Measurements from ENCODE around the gene CNTNAP2.

Gene CNTNAP2

DNA sequence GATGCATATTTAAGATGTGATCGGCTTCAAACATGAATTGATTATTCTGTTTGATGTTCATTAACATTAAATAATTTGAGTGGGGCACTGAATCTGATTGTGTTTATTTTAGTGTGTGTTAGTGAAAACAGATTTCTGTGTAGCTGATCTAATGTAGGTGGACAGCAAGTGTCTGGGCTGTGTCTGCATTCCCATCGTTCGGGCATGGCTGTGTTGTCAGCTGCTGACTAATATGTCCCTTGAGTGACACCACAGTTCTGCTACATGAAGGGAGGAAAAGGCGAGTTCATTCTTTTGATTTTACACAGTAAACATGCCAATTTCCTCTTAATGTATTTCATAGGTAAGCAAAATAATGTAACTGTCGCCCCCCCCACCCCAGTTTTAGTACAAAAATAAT is 203.0 kb downstream of the CNTNAP2 start:
- DNase-seq, result no peak

DNA sequence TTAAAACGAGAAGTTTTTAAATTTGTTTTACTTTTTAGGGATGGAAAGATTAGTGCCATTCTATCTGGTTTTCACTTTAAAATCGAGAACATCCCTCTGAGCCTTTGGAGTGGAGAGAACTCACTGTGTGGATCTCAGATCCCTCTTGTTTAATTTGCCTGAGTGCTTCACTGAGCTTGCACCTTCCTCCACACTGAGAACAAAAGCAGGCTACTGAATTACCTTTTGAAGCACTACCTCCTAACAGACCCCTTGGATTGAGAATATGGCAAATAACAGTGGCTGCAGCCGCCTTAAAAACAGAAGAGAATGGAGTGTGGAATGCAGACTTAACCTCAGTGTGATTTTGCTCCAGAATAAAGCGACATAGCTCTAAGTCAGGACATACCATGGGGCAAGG is 204.7 kb downstream of the CNTNAP2 start:
- no peak for DNase-seq

DNA sequence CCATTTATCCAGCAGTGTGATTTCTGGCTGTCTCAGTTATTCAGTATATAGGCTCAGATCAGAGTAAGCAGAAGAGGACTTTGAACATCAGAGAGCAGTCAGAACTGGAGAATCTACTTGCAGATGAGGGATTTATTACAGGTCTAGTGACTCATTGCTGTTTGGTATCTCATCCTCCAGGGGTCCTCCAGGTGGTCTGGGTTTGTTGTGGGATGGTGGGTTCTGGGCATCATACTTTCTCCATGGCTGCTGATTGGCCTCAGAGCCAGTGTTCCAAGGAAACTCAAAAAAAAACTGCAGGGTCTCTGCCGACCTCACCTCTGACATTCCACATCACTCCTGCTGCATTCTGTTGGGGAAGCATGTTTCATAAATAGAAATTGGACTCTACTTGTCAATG is 214.8 kb downstream of the CNTNAP2 start:
- no peak for DNase-seq

DNA sequence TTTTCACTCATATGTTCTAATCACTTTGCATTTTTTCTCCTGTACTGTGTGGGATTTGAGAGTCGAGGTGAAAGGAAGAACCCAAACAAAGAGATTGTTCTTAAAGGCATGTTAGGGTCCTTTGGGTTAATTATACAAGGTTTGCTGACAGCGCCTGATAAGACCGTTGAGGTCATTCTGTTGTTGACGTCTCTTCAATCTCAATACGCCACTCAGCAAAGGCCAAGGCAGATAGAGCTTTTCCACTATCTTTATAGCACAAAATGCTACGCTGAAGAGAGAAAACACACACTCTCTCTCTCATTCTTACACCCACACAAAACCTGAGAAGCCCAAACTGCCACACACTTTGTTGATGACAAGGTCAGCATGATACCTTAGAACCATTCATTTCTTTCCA is 228.7 kb downstream of the CNTNAP2 start:
- no peak for DNase-seq

DNA sequence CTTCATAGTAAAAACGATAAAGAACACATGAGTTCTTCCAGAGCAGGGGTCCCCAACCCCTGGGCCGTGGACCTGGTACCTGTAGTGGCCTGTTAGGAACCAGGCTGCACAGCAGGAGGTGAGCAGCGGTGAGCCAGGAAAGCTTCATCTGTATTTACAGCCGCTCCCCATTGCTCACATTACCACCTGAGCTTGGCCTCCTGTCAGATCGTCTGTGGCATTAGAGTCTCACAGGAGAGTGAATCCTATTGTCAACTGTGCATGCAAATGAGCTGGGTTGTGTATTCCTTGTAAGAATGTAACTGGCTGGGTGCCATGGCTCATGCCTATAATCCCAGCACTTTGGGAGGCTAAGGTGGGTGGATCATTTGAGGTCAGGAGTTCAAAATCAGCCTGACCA is 229.5 kb downstream of the CNTNAP2 start:
- DNase-seq, result no peak

DNA sequence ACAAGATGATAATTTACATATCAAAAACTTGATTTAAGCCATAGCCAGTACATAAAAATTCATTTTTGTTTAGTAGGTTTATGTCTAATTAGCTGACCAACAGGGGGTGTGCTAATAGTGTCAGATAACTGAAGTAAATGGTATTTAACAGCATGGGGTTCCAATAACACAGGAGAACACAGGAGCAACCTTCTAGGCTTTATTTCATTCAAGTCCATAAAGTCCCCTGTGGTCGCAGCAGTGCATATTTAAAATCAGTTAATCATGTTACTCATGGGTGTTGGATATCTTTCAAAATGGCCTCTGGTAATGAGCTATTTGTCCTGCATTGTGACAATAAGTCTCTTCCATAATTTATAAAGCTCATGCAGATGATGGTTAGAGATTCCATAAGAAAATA is 238.6 kb downstream of the CNTNAP2 start:
- DNase-seq, result no peak

DNA sequence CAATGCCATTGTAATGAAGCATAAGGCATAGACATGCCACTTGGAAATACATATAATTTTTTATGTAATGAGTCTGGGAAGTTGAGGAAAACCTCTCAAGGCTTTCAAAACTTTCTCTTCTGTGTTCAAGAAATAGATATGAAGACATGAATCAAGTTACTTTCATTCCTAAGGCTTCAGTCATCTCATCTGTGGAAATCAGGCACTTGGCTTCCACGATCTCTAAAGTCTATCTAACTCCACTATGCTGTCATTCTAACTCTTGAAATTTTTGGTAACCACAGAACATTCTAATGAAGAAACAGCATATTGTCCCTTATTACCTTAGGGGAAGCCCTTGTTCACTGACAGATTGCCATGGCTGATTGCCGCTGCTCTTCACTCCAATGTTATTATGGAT is 242.6 kb downstream of the CNTNAP2 start:
- DNase-seq, result no peak

DNA sequence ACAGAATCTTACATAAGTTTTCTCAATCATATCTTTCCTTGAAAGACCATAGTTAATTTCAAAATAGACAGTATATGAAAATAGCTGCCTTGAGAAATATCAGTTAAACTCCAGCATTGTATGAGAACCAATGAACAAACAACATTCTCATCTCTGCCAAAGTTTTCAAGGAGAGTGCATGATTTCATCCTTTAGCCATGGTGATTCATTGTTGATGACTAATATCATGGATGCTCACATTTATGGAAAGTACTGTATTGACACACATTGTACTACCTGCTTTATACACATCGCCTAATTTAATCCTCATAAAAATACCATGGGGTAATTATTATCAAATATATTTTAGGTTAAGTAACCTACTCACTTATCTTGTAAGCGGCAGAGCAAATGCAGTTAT is 250.3 kb downstream of the CNTNAP2 start:
- no peak for DNase-seq

DNA sequence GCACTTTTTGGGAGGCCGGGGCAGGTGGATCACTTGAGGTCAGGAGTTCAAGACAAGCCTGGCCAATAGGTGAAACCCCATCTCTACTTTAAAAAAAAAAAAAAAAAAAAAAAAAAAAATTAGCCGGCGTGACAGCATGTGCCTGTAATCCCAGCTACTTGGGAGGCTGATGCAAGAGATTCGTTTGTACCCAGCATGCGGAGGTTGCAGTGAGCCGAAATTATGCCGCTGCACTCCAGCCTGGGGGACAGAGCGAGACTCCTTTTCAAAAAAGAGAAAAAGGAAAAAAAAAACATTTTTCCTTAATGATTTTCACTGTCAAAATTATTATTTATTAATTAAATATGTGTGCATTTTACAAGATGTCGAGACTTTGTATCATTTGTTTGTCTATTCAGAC is 253.6 kb downstream of the CNTNAP2 start:
- no peak for DNase-seq

DNA sequence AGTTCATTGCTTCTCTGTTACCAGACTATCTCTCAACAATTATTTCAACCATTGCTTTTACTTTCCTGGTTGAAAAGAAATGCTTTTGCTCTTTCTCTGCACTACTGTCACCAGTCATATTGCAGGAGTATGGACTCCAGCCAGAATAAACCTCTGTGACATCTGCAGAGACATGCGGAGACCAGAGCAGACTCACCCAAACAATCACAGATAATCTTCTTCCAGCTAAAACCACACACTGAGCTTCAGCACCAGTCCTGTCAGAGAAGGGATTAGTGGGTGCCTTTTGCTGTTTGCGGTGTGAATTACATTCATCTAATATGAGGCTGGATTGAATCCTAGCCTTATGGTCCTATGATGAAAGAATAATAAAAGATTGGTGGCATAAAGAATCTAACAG is 258.6 kb downstream of the CNTNAP2 start:
- no peak for DNase-seq

DNA sequence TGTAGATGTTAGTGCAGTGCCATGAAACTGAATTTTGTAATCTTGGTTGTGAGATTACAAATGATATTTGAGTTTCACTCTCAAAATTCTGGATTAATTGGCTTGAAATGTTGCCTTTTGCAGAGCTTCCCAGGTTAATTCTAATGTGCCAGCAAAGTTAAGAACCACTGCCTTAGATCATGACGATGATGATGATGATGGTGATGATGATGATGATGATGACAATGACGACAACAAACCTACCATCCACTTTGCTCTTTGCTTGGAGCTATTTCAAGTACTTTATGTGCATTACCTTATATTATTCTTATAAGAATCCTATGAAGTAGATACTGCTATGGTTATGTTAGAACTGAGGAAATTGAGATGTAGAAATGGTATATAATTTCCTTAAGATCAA is 261.6 kb downstream of the CNTNAP2 start:
- DNase-seq, result no peak

DNA sequence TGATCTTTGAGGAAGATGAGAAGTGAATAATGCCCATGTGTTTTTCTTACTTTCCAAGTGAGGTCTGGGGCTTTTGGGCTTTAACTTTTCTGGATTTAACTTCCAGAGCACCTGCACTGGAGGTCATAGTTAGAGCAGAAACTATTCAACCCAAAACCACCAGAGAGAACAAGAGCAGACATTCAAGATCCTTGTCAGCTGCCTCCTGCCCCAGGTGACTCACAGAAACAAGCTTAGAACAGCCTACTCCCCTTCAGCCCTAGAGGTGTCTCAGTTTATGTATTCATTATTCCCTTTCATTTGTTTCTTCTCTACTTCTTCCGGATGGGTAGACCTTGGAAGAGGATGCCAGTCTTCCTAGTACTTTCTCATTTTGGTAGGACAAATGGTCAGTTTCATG is 270.5 kb downstream of the CNTNAP2 start:
- DNase-seq, result no peak

DNA sequence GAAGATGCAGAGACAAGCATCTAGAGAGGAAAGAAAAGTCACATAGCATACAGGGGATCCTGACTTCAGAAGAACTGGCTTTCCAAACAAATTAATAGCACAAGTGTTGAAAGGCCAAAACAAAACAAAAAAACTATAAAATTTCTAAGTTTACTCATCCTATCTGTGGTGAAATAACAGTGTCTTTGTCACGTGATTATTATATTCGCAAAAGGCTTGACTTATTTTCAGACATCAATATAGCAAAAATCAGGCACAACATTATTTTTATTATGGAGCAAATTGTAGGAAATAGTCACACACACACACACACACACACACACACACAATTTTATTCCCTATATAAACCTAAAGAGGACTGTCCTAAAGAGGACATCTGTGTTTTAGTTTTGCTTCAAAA is 272.3 kb downstream of the CNTNAP2 start:
- DNase-seq, result no peak

DNA sequence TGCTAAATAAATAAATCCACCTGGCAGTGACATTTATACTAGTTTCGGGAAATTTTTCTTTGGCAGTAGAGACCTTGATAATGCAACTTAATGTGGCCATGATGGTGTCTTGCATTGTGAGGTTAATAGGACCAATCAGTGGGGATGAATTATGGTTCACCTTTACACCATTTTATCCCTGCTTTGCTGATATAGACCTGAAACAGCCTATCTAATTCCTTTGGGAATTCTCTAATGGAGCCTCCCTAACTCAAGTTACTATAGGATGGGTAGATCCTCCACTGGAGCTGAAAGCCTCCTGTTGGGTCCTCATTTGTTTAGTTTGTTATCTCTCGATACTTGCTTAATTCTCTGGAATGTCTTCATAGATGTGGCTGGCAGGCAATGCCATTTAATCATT is 276.7 kb downstream of the CNTNAP2 start:
- DNase-seq, result no peak

DNA sequence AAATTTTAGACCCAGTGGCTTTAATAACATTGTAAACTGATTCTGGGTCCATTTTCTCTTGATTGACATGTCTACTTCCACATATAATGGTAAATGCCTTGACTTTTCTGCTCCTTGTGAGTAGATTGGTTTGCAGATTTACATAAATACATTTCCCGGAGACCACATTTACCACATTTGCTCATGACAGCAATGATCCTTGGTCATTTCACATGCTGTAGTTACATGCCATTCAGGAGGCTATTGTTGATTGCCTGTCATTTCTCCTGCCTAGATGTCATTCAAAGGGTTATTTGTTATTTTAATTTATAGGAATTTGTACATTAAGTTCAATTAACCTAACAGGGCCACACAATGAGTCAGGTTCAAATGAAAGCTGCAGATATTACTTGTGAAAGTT is 280.5 kb downstream of the CNTNAP2 start:
- DNase-seq, result no peak

DNA sequence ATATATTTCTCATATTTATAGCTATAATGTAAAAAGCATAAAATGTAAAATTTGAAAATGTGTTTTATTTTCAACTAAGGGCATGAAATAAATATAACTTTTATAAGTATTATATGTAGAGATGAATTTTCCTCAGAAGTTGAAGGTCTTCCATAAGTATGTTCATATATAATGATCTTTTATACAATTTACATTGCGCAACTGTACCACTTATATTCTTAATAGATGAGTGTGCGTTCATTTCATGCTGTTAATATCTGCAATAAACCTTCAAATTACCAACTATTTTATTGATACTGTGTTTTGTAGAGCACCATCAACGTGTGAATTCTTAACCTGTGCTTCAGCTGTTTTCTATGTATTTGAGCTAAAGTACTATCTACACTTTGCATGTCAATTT is 285.3 kb downstream of the CNTNAP2 start:
- no peak for DNase-seq

DNA sequence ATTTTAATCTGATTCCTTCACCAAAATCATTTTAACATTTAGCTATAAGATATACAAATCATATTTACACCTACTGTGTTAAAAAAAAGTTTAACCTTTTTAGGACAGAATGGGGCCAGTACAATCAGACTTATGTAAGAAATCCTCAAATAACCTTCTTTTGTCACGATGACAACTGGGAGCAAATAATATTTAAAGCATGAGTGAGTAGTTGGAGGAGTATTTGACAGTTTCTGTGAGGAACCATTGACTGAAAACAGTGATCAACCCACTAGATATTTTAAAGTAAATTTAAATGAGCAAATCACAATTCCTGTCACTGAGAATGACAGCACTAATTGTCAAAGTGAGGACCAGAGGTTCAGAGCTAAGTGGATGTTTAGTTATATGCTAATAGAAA is 289.1 kb downstream of the CNTNAP2 start:
- DNase-seq, result no peak

DNA sequence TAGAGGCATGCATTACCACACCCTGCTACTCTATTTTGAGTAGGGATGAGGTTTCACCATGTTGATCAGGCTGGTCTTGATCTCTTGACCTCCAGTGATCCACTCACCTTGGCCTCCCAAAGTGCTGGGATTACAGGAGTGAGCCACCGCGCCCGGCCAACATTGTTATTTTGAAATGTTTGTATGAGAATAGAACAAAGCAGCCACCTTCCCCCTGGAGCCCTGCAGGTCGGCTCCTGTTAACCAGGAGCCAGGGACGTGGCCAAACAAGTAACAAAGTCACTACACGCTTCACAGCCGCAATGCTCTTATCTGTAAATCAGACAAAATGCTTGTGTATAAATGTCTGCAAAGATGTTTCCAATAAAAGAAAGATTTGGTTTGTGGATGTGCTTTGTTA is 295.4 kb downstream of the CNTNAP2 start:
- DNase-seq, result no peak

DNA sequence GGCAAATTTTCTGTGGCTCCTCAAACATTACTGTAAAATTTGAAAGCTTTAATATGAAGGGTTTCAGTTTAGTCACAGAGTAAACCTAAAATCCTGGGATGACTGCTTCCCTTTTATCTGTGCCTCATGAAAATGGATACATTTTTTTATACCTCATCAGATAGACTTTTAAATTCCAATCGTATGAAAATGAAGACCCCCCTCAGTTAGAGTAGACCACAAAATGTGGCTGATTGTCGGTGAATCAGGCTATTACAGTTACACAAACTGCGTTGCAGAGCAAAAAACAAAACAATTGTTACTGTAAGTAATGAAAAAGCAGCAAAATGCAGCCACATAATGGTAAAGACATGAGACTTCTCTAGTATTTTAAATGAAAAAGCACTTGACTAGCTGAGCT is 296.2 kb downstream of the CNTNAP2 start:
- DNase-seq, result no peak

DNA sequence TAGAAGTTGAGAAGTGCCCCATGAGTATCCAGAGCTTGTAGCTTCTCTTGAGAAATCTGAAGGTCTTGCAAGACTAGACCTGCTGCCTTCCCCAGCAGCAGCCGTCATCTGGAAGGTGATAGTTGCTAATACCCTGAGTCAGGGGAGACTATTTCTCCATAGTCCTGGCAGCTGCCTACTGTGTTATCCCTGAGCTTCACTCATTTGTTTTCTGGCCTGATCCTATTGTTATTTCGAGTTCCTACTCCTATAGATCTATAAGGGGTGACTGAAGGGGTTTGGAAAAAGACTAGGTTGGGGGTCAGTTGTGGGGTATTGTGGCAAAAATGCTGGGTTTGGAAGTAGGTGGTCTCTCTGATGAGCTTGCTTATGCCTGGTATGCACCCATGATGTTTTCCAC is 297.8 kb downstream of the CNTNAP2 start:
- no peak for DNase-seq

DNA sequence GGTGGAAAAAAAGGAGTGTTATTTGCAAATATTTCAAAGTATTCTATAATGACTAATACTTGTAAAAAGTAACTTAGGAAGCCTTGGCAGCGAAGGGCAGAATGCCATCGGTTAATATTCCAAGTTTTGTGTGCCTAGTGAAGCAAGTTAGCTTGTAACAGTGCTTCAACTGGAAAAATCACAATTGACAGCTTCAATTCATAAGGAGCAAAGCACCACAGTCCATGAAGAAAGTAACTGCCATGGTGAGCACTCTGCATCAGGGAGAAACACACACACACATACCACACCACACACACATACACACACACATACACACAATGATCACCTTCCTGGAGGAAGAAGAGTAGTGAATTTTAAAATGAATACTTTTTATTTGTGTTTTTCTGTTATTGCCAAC is 298.3 kb downstream of the CNTNAP2 start:
- DNase-seq, result no peak

DNA sequence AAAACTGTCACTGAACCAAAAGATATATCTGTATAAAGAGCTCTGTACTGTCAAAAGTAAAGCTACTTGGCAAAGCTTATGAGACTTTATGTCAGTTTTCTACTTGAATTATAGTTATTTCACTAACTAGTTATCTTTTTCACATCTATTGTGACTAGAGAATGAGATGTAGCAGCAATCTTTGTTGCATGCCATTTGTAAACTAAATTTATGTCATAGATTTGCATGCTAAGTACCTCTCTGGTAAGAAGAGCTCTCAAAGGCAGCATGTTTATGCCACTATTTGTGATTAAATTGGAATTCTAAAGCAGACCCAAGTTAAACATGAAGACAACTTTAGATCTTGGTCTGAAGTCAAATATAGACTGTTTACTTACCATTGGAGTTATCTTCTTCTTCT is 300.6 kb downstream of the CNTNAP2 start:
- DNase-seq, result no peak

DNA sequence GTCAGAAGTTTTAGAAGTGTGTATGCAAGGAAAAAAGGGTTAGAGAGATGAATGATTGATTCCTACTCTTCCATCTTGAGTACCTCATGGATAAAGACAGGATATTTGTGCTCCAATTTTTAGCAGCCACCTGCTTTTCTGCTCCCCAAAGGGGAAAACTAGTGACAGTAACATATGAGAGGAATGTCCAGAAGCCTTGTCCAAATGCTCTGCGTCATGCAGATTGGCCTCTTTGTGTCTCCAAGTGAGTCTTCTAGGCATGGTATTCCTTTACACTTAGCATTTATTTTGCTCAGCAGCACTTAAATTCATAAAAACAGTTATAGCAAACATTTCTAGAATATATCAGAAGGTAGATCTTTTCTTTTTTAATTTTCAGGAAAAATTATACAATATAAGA is 306.8 kb downstream of the CNTNAP2 start:
- DNase-seq, result no peak

DNA sequence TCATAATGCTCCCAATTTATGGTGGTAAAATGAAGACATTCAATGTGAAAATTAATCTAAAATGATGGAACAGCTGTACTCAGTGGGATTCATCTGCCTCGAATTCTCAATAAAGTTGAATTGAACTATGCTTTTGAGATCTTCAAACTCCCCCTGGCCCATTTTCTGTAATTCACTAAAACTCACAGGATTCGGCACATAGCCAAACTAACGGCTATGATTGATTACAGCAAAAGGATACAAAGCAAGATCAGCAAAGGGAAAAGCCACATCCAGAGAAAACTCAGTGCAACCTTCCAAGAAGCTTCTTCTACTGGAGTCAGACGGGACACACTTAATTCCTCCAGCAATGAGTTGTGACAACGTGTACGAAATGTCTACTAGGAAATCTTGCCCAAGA is 307.5 kb downstream of the CNTNAP2 start:
- no peak for DNase-seq

DNA sequence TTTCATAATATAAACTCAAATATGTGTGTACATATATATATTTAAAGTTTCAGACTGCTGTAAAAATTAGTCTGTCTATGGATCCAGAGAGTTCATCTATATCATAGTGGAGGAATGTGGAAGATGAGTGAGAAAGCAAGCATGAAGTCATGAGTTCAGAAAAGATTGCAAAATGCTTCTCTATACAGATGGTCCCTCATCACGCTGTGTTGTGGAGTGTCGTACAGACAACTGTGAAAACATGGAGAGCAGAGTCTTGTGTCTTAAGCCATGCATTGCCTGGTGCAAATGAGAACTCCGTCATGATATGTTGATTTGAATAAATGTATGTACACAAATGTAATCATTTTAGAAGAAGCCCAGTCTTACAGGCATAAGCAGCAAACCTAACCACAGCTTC is 316.9 kb downstream of the CNTNAP2 start:
- no peak for DNase-seq

DNA sequence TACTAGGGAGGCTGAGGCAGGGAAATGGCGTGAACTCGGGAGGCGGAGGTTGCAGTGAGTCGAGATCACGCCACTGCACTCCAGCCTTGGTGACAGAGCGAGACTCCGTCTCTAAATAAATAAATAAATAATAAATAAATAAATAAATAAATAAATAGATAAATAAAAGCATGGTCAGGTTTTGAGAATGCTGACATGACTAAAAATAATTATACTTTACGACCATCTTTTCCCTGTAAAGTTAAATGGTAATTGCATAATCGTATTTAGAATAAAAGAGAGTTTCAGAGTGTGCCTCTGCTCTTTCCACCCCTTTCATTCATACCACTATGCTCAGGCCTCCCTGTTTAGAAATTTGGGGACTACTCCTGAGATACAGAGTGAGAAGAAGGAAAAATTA is 326.5 kb downstream of the CNTNAP2 start:
- DNase-seq, result no peak

DNA sequence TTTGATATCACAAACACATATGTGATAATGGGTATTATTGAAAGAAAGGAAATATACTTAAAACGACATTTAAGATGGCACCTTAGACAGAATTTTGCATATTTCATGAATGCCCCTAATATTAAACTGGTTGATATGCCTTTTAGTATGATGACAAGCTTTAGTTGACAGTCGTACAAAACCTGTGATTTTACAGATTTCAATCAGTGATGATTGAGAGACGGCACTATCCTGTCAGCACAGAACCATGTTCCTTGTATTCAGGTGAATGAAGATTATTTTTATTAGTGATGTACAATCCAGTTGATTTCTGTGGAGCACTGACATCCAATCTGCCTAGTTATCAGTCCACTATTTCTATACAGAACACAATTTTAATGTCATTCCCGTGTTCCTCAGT is 333.0 kb downstream of the CNTNAP2 start:
- no peak for DNase-seq
